SH-SY5Y (cell line): ENCODE data around the gene EHMT2.

ENCODE experiments used
- GATA2 ChIP-seq: IDR thresholded peaks from 2 replicates; pipeline ENCODE4 v1.6.1; 2011; ENCODE audit warnings: mild to moderate bottlenecking, low read depth, low read length
- GATA3 ChIP-seq: IDR thresholded peaks from 2 replicates; pipeline ENCODE4 v1.6.1; 2011; ENCODE audit warnings: low read depth, mild to moderate bottlenecking, low read length, moderate library complexity

Gene EHMT2

DNA sequence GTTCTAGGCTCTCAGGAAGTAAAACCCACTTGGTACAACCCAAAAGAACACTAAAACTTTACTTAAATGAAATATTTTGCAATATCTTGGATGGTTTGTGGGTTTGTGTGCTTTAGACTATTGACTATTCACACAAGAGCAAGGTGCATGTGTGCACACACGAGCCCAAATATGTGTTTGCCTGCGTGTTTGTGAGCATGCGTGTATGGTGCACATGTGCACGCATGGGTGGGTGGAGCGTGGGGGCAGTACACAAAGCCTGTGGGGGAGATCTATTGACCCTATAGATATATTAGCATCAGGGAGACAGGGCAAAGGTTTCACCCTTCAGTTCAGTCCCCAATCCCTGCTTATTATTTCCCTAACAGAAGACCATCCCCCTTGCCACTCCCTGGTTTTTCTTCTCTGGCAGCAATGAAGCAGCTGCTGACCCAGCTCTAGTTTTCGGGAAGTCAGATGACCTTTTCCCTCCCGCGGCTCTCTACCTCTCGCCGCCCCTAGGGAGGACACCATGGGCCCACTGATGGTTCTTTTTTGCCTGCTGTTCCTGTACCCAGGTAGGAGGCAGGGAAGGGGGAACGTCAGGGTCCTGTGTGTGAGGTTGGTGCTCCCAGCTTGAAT, 29.9 kb upstream of the EHMT2 start, which contains the start of gene C2:
Gene C2, plus strand, starts transcription at position 476 of the 621 bp plus-strand sequence. Its CDS starts 36 bp downstream, at position 512.
- TF ChIP-seq GATA2 (no peak), GATA3 (no peak)

DNA sequence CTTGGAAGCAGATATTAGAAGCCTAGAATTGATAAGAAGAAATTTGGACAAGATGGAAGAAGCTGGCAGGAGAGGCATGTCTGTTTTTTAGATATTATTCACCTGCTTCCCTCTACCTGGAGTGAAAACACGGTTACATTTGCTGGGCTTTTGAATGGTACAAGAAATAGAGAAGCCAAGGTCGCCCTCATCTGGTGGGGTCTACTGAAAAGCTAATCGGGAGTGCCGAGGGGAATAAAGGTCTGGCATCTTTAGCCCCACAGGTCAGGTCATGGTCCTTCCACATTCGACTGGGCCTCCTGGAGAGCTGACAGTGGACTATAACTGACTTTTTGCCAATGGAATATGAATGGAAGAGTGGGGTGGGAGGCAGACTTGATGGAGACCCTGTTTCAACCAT, 25.4 kb upstream of the EHMT2 start:
- TF ChIP-seq GATA2 (no peak), GATA3 (no peak)

DNA sequence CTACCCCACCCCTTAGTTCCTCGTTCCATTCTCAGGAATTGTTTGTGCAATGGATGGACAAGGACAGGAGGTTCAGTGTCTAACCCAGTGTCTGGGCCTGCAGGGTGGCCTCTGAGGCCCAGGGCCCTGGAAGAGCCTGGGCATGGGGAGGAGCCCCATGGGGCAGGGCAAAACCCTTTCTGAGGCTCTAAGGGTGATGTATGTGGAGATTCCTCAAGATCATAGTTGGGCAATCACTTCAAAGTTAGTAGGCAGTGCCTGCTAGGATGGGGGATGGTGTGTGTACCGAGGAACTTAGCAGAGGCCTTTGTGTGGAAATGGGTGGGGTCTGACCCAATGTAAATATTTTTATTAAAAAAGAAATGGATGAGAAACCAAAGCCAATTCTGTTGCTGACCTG, 23.3 kb upstream of the EHMT2 start:
- TF ChIP-seq GATA2 (no peak), GATA3 (no peak)

DNA sequence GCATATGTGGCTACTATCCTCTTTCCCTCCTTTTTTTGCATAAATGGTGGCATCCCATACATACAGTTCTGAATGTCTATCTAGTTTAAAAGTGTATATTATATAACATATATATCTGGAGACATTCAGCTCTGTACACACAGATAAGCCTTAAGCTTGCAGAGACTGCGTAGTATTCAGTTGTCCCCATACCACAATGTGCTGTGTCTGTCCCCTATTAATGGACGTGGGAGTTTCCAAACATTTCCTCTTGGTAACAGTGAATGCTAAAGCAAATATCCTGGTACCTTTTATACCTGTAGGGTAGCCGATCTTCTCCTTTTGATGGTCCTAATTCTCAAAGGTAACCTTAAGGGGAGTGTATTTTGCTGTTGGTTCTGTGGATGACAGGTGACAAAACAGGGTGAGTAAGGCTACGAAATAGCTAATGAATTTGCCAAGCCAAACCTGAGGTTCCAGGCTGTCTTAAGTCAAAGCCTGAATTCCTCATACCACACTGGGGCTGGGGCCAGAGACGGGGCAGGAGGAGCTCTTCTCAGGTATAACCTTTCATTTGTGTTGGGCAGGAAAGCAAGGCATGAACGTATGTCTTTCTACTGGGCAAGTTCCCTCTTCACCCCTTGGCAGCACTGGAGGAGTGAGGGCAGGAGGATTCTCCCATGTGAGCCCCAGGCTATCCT, 22.3 kb upstream of the EHMT2 start:
- TF ChIP-seq GATA2 (no peak), GATA3 (no peak)

DNA sequence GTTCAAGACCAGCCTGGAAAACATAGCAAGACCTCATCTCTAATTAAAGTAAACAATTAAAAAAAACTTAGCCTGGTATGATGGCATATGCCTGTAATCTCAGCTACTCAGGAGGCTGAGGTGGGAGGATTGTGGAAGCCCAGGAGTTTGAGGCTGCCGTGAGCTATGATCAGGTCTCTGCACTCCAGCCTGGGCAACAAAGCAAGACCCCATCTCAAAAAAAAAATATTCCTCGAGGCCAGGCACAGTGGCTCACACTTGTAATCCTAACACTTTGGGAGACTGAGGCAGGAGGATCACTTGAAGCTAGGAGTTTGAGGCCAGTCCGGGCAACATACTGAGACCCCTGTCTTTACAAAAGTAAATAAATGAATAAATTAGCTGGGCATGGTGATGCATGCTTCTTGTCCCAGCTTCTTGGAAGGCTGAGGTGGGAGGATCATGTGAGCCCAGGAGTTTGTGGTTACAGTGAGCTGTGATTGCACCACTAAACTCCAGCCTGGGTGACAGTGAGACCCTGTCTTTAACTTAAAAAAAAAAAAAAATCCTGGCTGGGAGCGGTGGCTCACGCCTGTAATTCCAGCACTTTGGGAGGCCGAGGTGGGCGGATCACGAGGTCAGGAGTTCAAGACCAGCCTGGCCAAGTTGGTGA, 20.7 kb upstream of the EHMT2 start:
- TF ChIP-seq GATA3 (no peak), GATA2 (no peak)

DNA sequence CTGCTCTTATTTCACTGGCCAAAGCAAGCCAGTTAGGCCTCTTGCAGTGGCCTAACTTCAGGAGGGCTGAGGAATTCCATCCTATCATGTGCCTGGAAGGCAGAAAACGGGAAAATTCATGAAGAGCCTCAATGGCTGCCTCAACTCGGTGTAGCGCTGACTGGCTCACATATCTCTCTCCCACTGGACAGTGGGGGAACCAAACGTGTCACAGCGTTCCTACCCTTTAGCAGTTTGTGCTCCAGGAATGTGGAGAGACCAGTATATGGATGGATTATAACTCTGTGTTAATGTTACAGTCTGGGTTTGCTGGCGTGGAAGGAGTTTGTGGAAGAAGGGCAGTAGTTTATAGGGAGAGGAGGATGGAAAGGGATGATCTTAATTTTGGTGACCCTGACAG, 18.3 kb upstream of the EHMT2 start:
- TF ChIP-seq GATA3, result no peak
- TF ChIP-seq GATA2, result no peak

DNA sequence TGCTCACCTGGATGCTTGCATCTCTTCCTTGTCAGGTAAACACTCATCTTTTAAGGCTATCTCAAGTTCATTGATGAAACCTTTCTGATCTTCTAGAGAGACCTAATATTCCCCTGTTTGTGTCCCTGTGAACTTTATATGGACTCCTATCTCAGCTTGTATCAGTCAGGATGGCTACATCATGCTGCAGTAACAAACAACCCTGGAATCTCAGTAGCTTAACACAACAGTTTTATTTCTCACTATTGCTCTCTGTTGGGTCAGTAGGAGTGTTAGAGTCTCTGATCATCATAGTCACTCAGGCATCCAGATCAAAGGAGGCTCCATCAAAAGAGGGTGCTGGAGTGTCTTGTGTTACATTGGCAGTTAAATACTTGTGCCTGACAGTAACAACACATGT, 17.9 kb upstream of the EHMT2 start:
- TF ChIP-seq GATA3 (no peak), GATA2 (no peak)

DNA sequence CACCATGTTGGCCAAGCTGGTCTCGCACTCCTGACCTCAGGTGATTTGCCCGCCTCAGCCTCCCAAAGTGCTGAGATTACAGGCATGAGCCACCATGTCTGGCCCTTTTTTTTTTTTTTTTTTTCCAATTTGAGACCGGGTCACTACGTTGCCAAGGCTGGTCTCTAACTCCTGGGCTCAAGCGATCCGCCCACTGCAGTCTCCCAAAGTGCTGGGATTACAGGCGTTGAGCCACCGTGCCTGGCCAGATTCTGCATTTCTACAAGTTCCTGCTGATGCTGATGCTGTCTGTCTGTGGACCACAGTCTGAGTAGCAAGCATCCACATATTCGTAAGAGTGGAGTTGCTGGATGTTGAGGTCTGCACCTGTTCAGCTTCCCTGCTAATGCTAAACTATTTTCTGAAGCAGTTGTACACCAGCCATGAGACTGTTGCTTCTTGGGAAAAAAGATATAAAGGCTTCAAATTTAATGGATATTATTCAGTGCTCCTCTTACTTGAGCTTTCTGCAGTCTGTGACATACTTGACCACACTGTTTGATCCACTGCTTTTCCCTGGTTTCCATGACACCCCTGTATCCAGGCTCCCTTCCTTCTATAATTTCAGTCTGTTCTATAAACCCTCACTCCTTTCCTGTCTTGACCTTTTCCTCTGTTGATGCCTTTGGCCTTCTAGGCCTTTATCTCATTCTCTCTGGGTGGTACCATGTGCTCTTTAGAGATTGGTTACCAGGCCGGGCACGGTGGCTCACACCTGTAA, 14.5 kb upstream of the EHMT2 start:
- TF ChIP-seq GATA3, result no peak
- TF ChIP-seq GATA2, result no peak

DNA sequence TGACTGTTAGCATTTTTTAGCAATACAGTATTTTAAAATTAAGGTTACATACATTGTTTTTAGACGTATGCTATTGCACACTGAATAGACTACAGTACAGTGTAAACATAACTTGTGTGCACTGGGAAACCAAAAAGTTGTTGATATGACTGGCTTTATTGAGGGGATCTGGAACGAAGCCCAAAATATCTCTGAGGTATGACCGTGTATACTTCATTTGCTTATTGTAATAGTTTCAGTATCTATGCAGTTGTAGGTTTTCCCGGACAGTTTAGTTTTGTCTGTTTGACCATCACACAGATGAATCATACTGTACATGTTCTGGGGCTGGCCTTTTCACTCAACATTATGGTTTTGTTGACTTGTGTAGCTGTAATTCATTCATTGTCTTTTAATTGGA, 11.3 kb upstream of the EHMT2 start:
- TF ChIP-seq GATA2 (no peak), GATA3 (no peak)

DNA sequence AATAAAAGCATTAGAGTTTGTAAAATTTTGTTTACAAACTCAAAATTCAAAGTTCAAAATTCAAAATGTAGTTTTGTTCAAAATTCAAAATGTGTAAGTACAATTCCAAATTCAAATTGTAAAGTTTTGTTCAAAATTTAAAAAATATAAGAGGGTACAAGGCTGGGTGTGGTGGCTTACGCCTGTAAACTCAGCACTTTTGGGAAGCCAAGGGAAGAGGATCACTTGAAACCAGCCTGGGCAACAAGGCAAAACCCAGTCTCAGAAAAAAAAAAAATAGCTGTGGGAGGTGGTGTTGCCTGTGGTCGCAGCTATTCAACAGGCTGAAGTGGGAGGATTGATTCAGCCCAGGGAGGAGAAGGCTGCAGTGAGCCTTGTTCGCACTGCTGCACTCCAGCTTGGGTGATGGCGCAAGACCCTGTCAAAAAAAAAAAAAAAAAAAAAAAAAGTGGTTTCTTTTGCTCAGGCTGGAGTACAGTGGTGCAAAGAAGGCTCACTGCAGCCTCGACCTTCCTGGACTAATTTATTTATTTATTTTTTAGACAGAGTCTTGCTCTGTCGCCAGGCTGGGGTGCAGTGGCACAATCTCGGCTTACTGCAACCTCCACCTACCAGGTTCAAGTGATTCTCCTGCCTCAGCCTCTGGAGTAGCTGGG, 9.8 kb upstream of the EHMT2 start:
- TF ChIP-seq GATA3 (no peak), GATA2 (no peak)

DNA sequence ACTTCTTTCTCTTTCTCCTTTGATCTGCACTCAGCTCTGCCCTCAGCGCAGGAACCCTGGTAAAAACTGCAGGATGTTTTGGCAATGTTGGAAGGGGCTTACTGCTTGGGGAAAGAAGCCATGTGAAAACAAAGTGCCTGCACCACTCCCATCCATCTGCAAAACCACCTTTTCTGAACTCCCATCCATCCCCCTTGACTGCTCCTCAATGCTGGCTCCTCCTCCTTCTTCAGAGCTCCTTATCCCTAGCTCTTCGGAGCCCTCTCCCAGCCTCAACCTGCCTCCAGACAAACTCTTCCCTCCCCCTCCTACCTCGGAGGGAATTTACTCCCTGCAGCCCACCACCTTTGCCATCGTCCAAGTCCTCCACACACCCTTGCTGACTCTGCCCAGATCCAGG, 8.6 kb upstream of the EHMT2 start:
- no peak for TF ChIP-seq GATA2
- no peak for TF ChIP-seq GATA3

DNA sequence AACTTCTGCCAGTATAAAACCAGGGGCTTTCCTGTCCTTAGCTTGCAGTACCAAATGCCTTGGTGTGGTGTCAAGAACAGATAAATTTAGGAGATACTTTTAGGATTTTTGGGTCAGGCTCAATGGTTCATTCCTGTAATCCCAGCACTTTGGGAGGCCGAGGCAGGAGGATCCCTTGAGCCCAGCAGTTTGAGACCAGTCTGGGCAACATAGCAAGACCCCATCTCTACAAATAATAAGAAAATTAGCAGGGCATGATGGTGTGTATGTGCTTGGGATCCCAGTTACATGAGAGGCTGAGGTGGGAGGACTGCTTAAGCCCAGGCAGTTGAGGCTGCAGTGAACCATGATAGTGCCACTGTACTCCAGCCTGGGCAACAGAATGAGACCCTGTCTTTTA, 7.5 kb upstream of the EHMT2 start:
- TF ChIP-seq GATA2, result no peak
- no peak for TF ChIP-seq GATA3

DNA sequence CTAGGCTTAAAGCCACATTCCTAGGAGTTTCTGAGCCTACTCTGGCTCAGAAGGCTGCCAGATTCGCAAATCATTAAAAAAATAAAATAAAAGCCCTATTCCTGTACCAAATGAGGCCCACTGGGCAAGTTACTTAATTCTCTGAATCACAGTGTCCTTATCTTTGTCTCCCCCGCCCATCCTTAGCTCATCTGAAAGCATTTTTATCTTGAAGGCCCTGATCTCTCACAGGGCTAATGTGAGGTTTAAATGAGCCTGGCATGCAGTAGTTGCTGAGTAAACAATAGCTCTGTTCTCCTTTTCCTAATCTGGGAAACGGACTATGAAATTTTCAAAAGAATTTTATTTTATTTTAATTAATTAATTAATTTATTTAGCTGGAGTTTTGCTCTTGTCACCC, 6.5 kb upstream of the EHMT2 start:
- TF ChIP-seq GATA2 (no peak), GATA3 (no peak)

DNA sequence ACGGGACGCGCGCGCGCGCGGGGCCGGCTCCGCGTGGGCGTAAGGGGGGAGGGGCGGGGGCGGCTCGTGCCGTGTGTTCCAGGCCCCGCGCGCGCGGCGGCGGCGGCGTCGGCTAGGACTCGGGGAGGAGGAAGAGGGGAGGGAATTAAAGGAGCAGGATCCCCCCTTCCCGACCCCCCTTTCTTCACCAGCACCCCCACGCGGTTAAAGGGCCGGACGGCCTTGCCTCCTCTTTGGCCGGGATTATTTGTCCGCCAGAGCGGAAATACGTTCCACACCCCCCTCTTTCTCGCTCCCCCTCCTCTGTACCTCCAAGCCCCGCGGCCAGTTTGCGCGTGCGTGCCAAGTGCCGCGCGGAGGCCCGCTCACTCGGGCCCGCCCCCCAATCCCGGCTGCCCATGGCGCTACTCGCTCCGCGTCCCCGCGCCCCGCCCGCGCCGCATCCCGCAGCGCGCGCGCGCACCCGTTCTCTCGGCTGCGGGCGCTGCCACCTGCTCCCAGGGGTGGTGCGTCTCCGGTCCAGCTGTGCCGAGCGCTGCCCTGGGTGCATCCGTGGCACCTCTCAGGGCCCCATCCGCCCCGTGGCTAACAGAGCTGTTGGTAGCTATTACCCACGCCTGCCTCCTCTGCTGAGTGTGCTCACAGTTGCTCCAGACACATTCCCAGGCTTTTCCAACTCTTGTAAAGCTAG, 4.6 kb upstream of the EHMT2 start, which contains the start of gene ZBTB12:
Gene ZBTB12, minus strand, starts transcription at position 134 of the 691 bp plus-strand sequence. CDS start 781 bp downstream, outside the sequence.
- TF ChIP-seq GATA2 (peak; percentile 16; the same call in 1 of the 2 replicates), GATA3 (no peak)
